Measurements from ENCODE around the gene GSDME. TPM values are rescaled to one million over a fixed set of nuclear protein-coding genes. Genes with fewer than 3 reads are reported as not detected.
A peak's percentile ranks its signal among the peaks of the same experiment; 100 is the strongest.

The GSDME gene
- total RNA-seq, 1 experiment from 2014 or later = 4.5 TPM

DNA sequence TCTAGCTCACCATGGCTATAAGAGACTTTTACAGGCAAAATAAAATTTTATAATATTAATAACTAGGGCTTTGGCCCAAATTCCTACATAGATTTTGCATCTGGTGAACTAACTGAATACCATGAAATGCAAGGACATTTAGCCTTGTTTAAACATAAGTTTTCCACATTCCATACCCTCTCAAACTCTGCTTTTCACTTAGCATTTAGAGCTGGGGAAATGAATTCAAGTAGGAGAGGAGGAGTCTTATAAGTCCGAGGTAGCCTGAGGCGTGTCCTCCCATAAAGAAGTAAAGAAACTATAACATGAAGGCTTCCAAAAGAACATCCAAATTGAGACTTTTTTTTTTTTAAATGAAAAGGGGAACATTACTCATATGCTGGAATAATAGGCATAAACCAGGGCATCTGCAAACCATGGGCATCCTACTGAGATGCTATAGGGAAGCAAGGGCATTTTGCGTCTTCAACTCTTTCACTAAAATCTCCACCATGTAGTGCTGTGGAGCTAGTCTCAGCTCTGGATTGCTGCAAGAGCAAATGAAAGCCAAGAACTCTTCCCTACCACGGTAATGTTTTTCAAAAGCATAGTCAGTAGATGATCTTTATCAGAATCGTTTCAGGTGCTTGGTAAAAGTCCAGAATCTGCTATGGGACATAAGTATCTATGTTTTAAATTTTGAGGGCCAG is 104.9 kb downstream of the GSDME start:
- no peak for ATAC-seq

More for the DNA sequence above, 104.9 kb downstream of the GSDME start:
- intact Hi-C loops (cut with micrococcal nuclease; ENCODE audit: unreplicated experiment) = loop anchor here (10.0 kb wide), 1 partner anchor 62 kb away; no protein-coding TSS in a partner anchor
- TF ChIP-seq SIN3A (IDR thresholded peaks at IDR 0.05; ENCODE audit: borderline replicate concordance, insufficient read depth, low read depth, low read length) (no peak), POLR2AphosphoS5 (IDR thresholded peaks at IDR 0.05; ENCODE audit: low read depth, low read length) (no peak), TCF7L2 (IDR thresholded peaks at IDR 0.05; ENCODE audit: low read depth, low read length) (no peak)
- TF ChIP-seq, protein P1, sequence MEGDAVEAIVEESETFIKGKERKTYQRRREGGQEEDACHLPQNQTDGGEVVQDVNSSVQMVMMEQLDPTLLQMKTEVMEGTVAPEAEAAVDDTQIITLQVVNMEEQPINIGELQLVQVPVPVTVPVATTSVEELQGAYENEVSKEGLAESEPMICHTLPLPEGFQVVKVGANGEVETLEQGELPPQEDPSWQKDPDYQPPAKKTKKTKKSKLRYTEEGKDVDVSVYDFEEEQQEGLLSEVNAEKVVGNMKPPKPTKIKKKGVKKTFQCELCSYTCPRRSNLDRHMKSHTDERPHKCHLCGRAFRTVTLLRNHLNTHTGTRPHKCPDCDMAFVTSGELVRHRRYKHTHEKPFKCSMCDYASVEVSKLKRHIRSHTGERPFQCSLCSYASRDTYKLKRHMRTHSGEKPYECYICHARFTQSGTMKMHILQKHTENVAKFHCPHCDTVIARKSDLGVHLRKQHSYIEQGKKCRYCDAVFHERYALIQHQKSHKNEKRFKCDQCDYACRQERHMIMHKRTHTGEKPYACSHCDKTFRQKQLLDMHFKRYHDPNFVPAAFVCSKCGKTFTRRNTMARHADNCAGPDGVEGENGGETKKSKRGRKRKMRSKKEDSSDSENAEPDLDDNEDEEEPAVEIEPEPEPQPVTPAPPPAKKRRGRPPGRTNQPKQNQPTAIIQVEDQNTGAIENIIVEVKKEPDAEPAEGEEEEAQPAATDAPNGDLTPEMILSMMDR (IDR thresholded peaks at IDR 0.05) = no peak
- POLR2A ChIA-PET = no interaction called here
- Histone ChIP-seq H3K36me3 (ENCODE audit: control insufficient read depth, insufficient read depth, low read length) (no peaks in the 10 kb centered on the region; the same call in 1 of the 2 replicates), H3K4me3 (ENCODE audit: low read depth in 2 of 2, low read length in 2 of 2) (no peak overlapping the region), H3K9me3 (ENCODE audit: control insufficient read depth, insufficient read depth, low read depth, low read length) (no peaks in the 10 kb centered on the region), H3K27me3 (ENCODE audit: control insufficient read depth, insufficient read depth, low read length) (no peaks in the 10 kb centered on the region), H3K4me1 (ENCODE audit: control insufficient read depth, insufficient read depth, low read length) (0 out of 2 replicates have a peak, but pooled peaks cover 5% of the 10 kb centered on the region), H3K27ac (ENCODE audit: low read length) (no peak overlapping the region)
- DNase-seq (ENCODE audit: low read depth, low spot score) = no peak
- TSS peak; percentile 8 for BruUV-seq (replicated peaks)
- CTCF ChIA-PET = no interaction called here
- in situ Hi-C loops (cut with HindIII; ENCODE audit: low pct_unique_long_range_greater_than_20kb, low sequenced_read_pairs) = no loop called here

Other genes with a start within 250 kb of the GSDME start
- gene PALS2, start 184.0 kb downstream of the GSDME start, total RNA-seq (2021; ENCODE audit: unreplicated experiment) = 48.2 TPM
- gene OSBPL3, start 222.7 kb upstream of the GSDME start, total RNA-seq (2021; ENCODE audit: unreplicated experiment) = 9.2 TPM